ENCODE results near the gene LAMA2. TPM values are rescaled to one million over a fixed set of nuclear protein-coding genes. Genes with fewer than 3 reads are reported as not detected.

LAMA2 gene
- total RNA-seq, 1 experiment from 2014 or later, result 4.2 TPM

GRCh38 chr6:129009851-129010250 is 126.9 kb downstream of the LAMA2 start:
- Histone ChIP-seq H3K79me1 (ENCODE audit: insufficient read depth, low read depth, low read length, poor library complexity, severe bottlenecking) (no peaks in the 10 kb centered on the region), H4K91ac (ENCODE audit: insufficient read length, low read depth, low read length) (no peak overlapping the region)
- no peak overlapping the region; a peak in 2 of 7 replicates for H3K27ac Mint-ChIP-seq

More at GRCh38 chr6:129009851-129010250, 126.9 kb downstream of the LAMA2 start:
- Histone ChIP-seq H3K18ac (ENCODE audit: insufficient read length, low read depth, low read length) (no peak overlapping the region), H2BK15ac (ENCODE audit: low read depth, low read length) (no peak overlapping the region), H3K23ac (ENCODE audit: insufficient read length, low read depth, low read length) (no peak overlapping the region), H2BK5ac (ENCODE audit: insufficient read length, low read length) (no peak overlapping the region), H3K4me2 (ENCODE audit: insufficient read depth, insufficient read length, low read length) (no peak overlapping the region), H3K9me3 (ENCODE audit: control insufficient read depth, low read depth, low read length) (no peaks in the 10 kb centered on the region), H3K27ac (ENCODE audit: insufficient read length, low read depth, low read length) (no peak overlapping the region), H2AFZ (ENCODE audit: low read length) (no peak overlapping the region), H4K20me1 (ENCODE audit: control insufficient read depth, insufficient read depth, insufficient read length) (no peaks in the 10 kb centered on the region), H4K8ac (replicated peaks; ENCODE audit: insufficient read length, low read depth, low read length) (no peak overlapping the region), H3K4me1 (ENCODE audit: insufficient read depth, low read length) (no peaks in the 10 kb centered on the region), H3K14ac (ENCODE audit: insufficient read depth, low read length) (no peak overlapping the region), H2AK5ac (ENCODE audit: insufficient read length, low read length) (no peak overlapping the region), H3K23me2 (ENCODE audit: insufficient read length, low read depth, low read length, poor library complexity, severe bottlenecking) (no peaks in the 10 kb centered on the region), H3K27me3 (ENCODE audit: insufficient read depth, low read length) (no peaks in the 10 kb centered on the region), H4K5ac (ENCODE audit: insufficient read length, low read depth, low read length) (no peak overlapping the region), H2BK12ac (ENCODE audit: insufficient read length, low read depth, low read length) (no peak overlapping the region), H3K79me2 (ENCODE audit: insufficient read depth, low read length) (no peaks in the 10 kb centered on the region), H2BK20ac (ENCODE audit: low read depth, low read length, poor library complexity, severe bottlenecking) (no peak overlapping the region), H3K9ac (ENCODE audit: extremely low read depth, insufficient read length, low read length) (no peak overlapping the region), H3K56ac (ENCODE audit: insufficient read length, low read depth, low read length) (no peak overlapping the region), H2BK120ac (ENCODE audit: low read depth, low read length, poor library complexity, severe bottlenecking) (no peak overlapping the region), H3K4ac (ENCODE audit: low read depth, low read length) (no peak overlapping the region), H3T11ph (ENCODE audit: low read length) (no peak overlapping the region)
- TF ChIP-seq CTCF (conservative IDR thresholded peaks at IDR 0.05), result no peak
- no peak for DNase-seq
- H3K27me3 Mint-ChIP-seq (ENCODE audit: low read depth), result no peaks in the 10 kb centered on the region
- no peaks in the 10 kb centered on the region for H3K4me1 Mint-ChIP-seq
- no peaks in the 10 kb centered on the region for H3K36me3 Mint-ChIP-seq (ENCODE audit: insufficient read depth in 1 of 3, low read depth in 3 of 3)
- H3K4me3 Mint-ChIP-seq, result no peak overlapping the region
- no CpG with 5 or more reads among the region's 1 CpG for WGBS (ENCODE audit: extremely low coverage, insufficient read length, low lambda C conversion rate)
- H3K9me3 Mint-ChIP-seq, result no peaks in the 10 kb centered on the region; a peak in 1 of 5 replicates
